ENCODE measurements around the gene ZWILCH.

Gene ZWILCH

DNA sequence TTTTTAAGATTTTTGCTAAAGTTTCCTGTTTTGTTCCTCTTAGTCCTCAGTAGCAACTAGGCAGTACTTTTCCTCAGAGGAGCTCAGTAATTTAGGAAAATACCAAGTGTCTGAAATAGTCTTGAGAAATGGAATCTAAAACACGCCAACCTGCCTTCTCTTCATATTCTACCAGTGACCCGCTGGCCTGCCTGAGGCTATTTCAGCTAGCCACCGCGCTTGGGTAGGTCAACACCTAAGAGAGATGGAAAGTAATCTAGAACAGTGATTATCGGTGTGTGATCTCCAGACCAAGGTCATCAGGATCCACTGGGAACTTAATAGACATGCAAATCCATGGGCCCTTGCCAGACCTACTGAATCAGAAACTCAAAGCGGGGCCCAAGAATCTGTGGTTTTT lies 53.1 kb downstream of the ZWILCH start:
- DNase-seq: no peak

DNA sequence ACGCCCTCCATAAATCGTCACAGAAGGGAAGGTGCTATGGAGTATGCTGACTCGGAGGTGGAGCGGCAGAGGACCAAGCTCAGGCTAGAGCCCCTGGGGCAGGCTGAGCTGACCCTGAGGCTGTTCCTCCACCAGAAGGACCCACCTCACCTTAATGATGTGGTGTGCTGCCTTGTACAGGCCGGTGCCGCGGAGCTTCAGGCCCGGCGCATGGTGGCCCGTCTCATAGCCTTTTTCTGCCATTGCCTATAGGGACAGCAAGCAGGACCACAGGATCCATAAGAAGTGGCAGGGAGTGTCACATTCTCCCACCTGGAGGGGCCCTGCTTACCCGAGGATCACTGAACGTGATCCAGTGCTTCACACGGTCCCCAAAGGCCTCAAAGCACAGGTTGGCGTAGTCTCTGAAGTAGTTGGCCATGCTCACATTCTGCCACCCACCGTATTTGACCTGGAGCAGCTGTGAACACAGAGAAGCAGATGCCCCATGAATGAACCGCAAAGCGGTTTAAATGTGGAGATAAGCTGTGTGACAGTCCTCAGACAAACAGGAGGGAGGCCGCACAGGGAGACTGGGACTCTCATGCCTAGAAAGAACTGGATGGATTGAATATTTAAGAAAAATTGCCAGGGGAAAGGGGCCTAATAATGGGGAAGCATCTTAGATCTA lies 55.9 kb downstream of the ZWILCH start:
- DNase-seq: no peak

DNA sequence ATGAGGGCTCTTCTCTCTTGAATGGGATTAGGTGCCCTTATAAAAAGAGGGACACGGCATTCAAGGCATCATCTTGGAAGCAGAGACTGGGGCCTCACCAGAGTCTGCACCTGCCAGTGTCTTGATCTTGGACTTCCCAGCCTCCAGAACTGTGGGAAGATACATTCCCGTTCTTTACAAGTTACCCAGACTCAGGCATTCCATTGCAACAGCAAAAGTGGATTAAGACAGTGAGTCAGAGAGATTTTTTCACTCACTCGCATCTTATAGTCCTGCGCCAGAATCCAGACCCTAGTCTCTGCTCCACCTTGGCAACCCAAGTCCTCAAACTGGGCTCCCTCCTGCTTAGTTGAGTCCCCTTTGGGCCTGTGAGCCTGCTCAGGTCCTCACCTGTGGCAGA lies 58.0 kb downstream of the ZWILCH start:
- no peak for DNase-seq

DNA sequence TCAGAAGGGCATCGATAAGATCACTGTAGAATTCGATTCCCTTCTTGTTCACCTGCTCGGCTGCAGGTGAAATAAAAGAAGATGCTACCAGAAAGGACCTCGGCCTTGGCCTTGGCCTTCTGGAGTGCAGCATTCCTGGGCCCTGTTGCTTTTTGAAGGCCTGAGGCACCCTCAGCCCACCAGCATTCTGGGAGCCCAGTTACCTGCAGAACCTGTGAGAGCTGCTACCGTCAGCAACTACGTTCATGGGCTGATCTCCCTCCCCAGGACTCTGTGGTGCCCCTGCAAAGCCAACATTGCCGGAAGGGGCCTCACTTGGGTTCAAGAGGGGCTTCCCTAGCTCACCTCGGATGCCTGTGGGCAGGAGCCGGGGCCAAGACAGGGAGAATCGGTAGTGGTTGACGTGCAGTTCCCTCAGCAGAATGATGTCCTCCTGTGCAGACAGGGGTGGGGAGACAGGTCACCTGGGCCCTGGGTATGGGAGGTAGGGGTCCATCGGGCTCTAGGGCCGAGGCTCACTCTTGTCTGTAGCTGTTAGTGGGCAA lies 58.5 kb downstream of the ZWILCH start:
- DNase-seq: no peak

DNA sequence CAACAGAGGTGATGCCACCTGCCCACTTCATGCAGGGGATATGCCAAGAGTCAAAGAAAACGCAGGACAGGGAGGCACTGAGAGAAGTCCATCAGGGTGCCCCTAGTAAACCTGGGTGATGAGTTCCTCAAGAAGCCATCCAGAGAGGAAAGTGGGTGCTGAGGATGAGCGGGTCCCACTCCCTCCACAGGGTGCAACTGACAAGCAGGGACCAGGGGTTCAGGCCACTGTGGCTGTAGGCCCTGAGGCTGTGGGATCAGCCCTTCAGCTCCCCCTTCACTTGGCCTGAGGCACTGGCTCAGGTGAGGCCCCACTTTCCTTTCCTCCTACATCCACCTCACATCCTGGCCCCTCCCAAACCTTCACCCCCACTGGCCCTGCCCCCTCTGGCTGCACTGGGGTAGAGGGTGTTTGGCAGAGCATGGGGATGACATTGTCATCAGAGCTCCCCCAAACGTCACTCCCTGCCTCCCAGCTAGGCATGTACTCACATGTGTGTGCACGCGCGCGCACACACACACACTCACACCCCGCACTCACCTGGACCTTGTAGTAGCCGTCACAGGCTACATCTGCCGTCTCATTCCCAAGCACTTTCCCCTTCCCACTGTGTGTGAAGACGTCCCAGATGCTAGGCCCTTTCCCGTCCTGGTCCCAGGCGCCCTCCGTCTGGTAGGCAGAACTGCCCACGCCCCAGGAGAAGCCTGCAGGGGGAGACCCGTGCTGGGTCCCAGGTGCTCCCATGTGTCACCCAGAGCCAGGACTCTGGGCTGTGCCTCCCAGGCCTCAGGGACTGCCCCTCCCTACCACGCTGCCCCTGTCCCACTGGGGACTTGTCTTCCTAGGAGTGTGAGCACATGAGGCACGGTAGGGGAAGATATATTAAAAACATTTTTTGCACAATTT lies 59.3 kb downstream of the ZWILCH start:
- no peak for DNase-seq

DNA sequence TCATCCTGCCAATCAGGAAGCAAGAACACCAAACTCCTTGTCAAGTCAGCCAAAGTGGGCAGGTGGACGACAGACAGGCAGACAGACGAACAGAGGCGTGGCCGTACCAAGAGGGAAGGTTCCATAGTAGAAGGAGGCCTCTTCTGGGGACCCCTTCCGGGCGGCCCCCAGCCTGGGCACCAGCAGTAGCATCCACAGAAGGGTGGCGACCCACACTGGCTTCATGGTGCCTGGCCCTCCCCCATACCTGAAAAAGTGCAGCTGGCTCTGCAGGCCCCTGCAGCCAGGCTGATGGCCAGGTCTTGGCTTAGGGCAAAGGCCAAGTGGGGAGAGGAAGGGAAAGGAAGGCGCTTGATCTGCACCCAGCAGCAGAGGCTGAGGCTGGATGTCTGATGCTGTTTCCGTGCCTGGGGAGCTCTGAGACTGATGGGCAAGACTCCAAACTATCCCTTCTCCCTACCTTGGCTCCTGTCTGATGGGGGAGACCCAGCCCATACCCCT lies 60.1 kb downstream of the ZWILCH start:
- DNase-seq: no peak

DNA sequence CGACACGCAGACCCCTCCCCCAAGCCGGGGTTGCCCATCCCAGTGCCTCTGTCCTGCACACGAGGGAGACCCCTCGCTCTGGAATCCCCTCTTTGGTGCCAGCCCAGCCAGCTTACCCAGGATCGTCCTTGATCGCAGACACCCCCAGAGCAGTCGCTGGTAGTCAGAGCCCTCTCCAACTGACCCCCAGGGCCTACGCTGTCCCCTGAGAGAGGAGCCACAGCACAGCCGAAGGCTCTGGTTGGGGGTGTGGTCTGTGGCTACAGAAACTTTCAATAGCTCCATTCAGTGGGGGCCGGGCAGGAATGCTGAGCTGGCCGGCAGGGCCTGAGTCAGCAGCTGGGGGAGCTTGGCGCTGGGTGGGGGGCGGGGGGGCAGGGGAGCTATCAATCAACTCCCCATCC lies 60.6 kb downstream of the ZWILCH start, which contains the start of gene LCTL:
TSS of gene LCTL (minus strand) at position 258 of the 404 bp plus-strand sequence. CDS start 633 bp downstream, outside the sequence.
- no peak for DNase-seq

DNA sequence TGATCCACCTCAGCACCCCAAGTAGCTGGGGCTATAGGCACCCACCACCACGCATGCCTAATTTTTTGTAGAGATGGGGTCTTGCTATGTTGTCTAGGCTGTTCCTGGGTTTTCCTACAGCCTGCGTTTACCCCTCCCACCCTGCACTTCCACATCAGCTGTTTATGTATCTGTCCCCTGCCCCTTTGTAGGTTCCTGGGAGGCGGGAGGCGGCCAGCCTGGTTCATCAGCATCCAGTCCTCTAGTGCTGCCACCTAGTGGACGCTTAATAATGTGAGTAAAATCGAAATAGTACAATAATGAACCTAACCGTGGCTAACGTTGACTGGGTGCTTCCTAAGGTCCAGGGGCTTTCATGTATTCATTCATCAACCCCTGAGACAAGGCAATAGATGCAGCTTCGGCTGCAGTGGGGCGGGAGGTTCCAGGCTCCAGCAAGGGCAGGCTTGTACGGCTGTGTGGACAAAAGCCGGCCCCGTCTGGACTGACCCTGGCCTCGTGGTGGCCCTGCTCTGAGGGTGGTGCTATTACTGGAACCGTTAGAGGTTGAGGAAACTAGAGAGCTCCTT lies 61.9 kb downstream of the ZWILCH start:
- DNase-seq: no peak

DNA sequence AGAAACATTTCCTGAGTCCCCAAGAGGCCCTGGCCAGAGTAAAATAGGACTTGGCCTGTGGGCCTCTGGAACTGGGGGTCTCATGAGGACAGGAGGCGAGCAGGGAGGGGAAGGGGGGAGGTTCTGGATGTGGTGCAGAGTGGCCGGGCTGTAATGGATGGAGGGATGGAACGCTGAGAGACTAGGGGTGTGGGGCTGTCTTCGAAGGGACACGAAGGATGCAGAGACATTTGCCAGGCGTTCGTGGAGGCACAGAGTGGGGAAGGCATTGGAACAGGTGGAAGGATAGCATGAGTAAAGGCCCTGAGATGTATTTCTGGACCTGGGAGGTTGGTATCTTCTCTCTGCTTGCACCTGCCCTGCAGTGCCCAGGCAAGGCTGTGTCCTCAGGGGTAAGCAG lies 62.8 kb downstream of the ZWILCH start:
- DNase-seq: no peak

DNA sequence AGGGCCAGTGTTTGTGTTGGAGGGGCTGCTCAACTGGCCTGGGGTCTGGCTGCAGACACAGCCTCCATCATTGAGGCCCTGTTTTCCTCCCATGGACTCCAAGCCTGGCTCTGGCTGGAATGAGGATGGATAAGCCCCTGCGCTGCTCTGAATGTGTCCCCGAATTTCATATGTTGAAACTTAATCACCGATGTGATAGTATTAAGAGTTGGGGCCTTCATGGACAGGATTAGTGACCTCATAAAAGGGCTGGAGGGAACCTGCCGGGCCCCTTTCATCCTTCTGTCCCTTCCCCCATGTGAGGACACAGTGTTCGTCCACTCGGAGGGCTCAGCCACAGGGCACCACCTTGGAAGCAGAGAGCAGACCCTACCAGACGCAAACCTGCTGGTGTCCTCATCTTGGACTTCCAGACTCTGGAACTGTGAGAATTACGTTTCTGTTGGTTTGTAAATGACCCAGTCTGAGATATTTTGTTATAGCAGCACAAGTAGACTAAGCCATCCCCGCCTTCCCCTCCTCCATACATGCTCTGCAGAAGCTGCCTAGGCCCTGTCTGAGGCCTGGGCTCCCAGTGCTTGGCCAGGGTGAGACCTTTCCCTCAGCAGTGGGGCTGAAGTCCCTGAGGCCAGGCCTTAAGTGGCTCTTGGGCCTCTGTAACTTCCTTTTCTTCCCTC lies 64.5 kb downstream of the ZWILCH start:
- DNase-seq: no peak

DNA sequence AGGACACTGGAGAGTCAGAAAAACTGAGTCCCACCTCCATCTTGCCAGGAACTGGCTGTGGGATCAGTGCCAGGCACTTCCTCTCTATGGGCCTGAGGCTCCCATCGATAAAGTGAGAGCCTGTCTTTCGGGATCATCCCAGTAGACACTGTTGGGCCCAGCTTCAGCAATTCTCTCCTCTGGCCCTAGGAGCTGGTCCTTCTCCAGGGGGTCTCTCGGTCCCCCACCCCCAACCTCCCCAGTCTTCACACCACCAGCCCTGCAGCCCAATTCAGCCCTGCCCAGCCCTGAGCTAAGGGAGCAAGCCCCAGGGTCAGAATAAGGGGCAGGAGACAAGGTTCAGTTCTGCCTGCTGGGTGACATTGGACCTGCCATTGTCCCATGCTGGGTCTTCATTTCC lies 65.2 kb downstream of the ZWILCH start:
- no peak for DNase-seq

DNA sequence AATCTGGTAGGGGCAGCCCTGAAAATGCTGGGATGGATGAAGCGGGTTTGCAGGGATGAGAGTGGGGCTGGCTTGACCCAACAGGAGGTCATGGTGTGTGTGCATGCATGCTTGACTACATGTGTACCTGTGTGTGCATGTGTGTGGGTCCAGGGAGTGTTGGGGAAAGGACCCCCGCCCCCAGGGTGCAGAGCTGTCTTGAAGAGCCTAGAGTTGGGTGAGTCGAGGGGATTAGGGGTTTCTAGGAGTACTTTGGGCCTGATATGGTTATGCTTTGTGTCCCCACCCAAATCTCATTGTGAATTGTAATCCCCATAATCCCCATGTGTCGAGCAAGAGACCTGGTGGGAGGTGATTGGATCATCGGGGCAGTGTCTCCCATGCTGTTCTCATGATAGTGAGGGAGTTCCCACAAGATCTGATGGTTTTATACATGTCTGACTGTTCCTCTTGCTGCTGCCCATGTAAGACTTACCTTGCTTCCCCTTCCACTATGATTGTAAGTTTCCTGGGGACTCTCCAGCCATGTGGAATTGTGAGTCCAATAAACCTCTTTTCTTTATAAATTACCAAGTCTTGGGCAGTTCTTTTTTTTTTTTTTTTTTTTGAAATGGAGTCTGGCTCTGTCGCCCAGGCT lies 65.8 kb downstream of the ZWILCH start:
- no peak for DNase-seq

DNA sequence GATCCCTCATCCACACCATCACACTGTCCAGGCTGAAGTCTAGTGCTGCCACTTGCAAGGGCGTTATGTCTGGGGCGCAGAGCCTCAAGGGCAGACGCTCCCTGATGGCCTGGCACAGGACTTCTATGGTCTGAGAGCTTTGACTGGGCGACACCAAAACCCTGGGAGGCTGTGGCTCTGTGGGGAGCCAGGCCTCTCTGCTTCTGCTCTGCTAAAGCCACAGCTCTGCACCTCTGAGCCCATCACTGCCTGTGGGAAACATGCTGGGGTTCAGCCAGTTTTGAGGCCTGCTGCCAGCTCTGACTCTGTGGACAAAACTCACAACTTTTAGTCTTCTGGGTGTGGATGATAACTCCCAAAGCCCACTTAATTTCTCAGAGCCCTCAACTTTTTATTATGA lies 67.0 kb downstream of the ZWILCH start:
- DNase-seq: no peak

DNA sequence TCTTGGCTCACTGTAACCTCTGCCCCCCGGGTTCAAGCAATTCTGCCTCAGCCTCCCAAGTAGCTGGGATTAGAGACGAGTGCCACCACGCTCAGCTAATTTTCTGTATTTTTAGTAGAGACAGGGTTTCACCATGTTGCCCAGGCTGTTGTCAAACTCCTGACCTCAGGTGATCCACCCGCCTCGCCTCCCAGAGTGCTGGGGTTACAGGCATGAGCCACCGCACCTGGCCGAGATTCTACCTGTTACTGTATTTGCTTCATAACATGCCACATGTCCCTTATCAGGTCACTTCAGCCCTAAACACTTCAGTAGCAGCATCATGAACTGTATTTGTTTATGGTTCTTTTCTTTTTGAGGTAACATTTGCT lies 68.2 kb downstream of the ZWILCH start:
- no peak for DNase-seq

DNA sequence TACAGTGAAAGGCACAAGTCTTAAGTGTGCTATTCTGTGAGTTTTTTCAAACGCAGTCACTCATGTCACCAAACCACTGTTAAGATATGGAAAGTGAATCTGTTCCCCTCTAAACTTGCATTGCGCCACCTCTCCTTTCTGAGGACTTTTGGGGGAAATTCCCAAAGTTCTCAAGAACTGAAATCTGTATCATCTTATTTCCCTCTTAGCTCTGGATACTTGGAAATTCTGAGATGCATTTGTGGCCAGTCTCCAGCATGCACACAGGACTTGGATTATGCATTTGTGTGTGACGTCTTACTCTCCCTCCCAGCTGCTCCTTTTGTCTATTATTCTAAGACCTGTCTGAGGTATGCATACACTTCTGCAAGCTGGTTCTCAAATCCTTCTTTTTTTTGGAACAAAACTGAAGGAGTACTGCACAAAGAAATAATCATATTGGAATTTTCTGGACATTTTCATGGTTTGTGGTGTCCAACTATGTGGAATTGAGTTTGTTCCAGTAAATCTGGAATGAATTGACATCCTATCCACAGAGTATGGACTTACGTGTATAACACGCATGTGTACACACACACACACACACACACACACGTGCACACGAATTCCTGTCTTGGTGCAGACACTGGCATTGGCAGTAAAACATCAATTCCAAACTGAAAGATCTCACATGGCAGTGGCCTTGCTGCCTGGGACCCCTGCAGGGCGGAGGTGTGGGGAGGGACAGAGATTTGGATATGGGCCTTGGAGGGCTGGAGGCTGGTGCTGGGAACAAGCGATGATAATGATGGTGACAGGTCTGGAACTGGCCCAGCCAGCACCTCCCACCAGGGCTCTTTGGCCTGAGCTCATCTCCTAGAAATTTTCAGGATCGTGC lies 68.8 kb downstream of the ZWILCH start:
- DNase-seq: no peak

DNA sequence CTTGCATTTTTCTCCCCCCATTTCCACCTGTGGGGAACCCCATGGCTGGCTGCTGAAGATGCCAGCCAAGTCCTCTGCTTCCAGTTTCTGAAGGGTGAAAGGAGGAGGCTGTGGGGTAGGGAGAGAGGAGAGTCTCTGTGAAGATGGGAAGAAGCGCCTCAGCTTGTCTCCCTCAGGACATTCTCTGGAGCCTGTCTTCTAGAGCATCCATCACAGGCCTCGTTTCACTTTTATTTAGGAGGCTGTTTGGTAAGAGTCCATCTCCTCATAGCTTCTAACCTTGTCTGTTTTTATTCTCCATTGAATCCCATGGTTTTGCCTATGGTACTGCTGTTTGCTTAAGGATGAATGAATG lies 69.4 kb downstream of the ZWILCH start:
- no peak for DNase-seq

DNA sequence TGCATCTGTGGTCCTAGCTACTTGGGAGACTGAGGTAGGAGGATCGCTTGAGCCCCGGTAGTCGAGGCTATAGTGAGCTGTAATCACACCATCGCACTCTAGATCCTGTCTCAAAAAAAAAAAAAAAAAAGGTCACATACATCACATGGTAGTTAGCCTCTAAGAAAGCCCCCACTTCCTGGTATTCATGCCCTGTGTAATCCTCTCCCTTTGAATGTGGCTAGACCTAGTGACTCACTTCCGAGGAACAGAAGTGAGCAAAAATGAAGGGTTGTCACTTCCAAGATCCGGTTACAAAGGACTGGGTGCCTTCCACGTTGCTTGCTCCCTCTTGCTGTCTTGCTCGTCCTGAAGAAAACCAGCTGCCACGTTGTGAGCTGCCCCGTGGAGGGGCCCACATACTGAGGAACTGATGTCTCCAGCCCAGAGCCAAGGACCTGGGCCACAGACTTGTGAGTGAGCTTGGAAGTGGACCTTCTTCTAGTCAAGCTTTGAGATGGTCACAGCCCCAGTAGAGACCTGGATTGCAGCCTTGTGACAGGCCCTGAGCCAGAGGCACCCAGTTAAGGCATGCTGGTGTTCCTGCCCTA lies 73.3 kb downstream of the ZWILCH start:
- DNase-seq: no peak

DNA sequence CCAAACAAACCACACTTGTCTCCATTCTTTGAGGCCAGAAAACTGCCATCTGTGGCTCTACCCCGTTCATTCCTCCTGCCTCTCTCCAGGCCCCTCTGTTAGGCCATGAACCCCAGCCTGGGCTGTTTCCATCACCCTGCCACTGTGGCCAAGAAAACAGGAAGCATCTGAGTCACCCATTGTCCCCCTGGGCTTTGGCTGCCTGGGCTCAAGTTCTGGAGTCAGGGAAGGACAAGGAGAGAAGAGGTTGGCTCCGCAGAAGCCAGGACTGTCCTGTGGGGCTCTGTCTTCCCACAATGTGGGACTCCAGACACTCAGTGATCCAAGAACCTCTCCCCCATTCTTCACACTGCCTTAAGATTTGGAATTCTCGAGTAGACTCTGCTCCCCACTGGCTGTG lies 75.5 kb downstream of the ZWILCH start:
- no peak for DNase-seq

DNA sequence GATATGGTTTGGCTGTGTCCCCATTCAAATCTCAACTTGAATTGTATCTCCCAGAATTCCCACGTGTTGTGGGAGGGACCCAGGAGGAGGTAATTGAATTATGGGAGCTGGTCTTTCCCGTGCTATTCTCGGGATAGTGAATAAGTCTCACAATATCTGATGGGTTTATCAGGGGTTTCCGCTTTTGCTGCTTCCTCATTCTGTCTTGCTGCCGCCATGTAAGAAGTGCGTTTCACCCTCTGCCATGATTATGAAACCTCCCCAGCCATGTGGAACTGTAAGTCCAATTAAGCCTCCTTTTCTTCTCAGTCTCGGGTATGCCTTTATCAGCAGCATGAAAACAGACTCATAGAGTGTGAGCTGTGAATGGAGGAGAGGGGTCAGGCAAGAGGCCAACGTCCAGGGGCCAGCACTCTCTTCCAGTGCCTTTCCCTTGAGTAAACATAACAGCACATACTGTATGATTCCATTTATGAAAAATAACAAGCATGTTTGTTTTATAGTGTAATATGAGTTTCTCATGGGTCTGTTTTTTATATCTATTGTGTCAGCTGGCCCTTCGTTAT lies 76.9 kb downstream of the ZWILCH start:
- no peak for DNase-seq

DNA sequence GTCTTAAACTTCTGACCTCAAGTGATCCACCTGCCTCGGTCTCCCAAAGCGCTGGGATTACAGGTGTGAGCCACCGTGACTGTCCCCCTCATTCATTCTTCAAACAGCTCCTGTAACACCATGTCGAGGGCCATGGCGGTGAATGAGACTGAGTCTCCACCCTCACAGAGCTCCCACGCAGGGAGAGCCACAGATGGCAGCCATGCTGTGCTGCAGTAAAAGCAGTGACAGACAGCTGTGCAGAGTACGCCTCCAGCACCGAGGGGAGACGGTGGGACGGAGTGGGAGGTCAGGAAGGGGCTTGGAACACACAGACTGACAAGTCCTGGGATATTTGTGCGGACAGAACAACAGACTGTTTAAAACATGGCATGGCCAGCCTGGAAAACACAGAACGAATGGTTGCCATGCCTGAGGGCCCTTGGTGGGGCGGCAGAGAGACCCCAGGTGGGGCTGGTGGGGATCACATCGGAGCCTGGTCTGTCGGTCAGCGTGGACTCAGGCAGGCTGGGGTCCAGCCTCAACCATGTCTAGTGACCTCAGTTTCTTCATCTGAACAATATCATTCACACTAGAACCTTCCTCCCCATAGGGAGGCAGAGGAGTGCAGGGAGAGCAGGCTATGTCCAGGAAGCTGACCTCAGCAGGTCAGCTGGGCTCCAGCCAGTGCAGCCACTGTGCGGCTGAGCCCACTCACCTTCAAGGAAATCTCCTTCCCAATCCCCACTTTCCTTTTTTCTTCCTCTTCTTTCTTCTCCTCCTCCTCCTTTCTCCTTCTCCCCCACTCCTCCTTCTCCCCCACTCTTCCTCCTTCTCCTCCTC lies 81.2 kb downstream of the ZWILCH start:
- DNase-seq: no peak
